GM19351 (cell line): Measurements from ENCODE around the gene PRPH2.
A peak's percentile ranks its signal among the peaks of the same experiment; 100 is the strongest.
"Not testable (repeated sequence)": the region's sequence is repeated elsewhere in the genome, so short reads cannot be mapped to it uniquely, and the experiment has no call there.

Source experiments
- ATAC-seq: cut with Tn5 transposase; IDR thresholded peaks from one replicate; pipeline ENCODE4 v1.9.1; 2021; ENCODE audit warnings: mild to moderate bottlenecking, moderate library complexity; ENCODE audit not compliant: unreplicated experiment

PRPH2 gene

GRCh38 chr6:42742116-42742894, 19.9 kb upstream of the PRPH2 start:
- ATAC-seq, result no peak

DNA sequence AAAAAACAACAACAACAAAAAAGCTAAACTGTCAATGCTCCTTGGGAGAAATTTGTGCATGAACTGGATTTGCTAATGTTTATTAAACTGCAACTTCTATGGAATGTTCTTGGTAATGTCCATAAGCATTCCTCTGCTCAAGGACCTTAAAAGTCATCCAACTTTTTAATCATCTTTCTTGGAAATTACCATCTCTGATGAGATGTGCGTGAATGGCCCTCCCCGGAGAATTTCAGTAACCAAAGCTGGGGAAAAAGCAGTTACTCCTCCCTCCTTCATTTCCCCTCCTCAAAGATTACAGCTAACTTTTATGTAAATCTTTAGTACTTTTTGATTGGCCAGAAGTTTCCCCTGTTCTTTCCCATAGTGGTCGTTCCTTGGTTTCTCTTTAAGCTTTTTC, 18.3 kb upstream of the PRPH2 start:
- ATAC-seq, result no peak

DNA sequence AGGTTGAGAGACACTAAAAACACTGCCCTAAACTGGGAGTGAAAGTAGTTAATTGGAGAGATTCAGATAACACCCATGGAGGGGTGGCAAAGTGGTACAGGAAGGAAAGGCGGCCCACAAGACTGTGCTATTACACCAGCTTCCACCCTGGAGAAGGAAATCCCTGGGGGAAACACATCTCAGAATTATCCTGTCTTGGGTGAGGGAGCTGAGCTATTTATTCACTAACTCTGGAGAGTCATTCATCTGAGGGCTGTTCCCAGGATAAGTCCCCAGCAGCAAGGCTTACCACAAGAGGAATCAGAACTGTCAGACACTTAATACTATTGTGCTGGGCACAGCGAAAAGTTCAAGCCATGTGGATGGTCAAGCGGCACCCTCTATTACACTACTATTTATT, 13.6 kb upstream of the PRPH2 start:
- no peak for ATAC-seq

- not testable (repeated sequence) for ATAC-seq
These were observed 11.6 kb upstream of the PRPH2 start for GRCh38 chr6:42733867-42734481.

GRCh38 chr6:42729731-42730130, 7.3 kb upstream of the PRPH2 start:
- ATAC-seq, result no peak

DNA sequence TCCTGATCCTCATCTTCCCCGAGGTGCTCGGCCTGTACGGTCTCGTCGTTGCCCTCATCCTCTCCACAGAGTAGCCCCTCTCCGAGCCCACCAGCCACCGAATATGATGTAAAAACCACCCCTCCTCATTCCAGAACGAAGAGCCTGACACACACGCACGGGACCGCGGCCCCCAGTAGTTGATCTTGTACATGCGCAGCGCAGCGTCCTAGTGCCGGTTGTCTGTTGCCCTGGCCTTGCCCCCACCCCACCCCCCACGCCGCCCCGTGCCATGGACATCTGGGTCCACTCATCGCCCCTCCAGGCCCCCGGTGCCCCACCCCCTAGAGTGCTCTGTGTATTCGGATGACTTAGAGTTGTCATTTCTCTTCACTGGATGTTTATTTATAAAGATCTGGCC, 5.2 kb upstream of the PRPH2 start:
- ATAC-seq, result no peak

DNA sequence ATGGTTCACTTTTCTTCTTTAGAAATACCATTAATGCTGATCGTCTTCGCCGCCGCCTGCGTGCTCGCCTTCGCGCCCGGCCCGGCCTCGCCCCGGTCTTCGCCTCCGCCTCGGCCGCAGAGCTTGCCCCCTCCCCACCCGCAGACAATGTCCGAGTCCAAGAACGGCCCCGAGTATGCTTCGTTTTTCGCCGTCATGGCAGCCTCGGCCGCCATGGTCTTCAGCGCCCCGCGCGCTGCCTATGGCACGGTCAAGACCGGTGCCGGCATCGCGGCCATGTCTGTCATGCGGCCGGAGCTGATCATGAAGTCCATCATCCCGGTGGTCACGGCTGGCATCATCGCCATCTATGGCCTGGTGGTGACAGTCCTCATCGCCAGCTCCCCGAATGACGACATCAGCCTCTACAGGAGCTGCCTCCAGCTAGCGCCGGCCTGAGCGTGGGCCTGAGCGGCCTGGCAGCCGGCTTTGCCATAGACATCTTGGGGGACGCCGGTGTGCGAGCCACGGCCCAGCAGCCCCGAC, 4.8 kb upstream of the PRPH2 start:
- no peak for ATAC-seq

DNA sequence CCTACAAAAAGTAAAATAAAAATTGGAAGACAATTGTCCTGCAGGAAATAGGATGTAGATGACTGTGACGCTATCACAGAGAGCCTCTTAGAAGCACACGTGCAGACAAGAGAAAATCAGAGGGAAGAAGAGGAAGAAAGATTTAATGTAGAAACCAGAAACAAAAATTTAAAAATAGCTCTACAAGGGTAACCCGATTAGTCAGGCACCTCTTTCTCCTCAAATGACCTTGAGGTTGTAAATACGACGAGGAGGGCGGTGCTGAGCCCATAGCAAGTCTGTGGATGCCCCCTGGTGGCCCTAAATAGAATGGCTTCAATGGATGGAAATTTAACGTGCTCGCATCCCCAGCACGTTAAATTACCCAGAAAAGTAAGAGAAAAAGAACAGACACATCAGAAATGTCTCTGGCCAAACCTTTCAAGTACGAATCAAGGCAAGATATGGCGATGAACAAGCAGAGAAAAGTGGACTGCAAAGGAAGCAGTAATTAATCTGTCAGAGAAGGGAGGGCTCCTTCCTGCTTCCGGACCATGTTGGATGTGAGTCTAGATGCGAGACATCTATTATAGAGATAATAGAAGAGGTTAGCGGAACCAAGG, 4.2 kb upstream of the PRPH2 start:
- peak; percentile 87 for ATAC-seq

- no peak for ATAC-seq
These were observed 3.6 kb upstream of the PRPH2 start for GRCh38 chr6:42726026-42726425.

DNA sequence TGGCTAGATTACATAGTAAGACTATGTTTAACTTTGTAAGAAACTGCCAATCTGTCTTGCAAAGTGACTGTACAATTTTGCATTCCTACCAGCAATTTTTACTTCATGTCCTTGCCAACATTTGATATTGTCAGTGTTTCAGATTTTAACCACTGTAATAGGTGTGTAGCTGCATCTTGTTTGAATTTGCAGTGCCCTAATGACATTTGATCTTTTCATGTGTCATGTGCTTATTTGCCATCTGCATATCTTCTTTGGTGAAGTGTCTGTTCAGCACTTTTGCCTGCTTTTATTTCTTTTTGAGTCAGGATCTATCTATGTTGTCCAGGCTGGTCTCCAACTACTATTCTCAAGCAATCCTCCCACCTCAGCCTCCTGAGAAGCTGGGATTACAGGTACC, 2.4 kb upstream of the PRPH2 start:
- no peak for ATAC-seq

DNA sequence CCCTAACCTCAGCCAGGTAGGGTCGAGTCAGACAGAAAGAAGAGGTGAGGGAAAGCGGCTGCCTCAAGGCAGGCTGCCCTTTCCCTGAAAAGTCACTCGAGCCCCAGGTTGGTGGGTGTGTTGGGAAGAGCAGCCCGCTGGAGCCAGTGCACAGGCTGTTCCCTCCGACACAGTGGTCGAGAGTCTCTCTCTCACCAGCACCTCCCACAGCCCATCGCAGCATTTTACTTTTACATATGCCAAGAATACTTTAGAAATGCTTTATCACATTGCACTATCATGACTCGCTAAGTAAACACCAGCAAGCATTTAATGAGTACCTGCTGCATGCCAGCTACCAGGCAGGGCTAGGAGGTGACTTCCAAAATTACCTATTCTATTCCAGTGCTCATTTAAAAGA, 1.7 kb downstream of the PRPH2 start:
- no peak for ATAC-seq

- ATAC-seq, result no peak
These were observed 6.5 kb downstream of the PRPH2 start for GRCh38 chr6:42715871-42716270.

GRCh38 chr6:42714098-42714761, 8.2 kb downstream of the PRPH2 start:
- ATAC-seq, result no peak

- no peak for ATAC-seq
These were observed 10.5 kb downstream of the PRPH2 start for GRCh38 chr6:42711930-42712329.

DNA sequence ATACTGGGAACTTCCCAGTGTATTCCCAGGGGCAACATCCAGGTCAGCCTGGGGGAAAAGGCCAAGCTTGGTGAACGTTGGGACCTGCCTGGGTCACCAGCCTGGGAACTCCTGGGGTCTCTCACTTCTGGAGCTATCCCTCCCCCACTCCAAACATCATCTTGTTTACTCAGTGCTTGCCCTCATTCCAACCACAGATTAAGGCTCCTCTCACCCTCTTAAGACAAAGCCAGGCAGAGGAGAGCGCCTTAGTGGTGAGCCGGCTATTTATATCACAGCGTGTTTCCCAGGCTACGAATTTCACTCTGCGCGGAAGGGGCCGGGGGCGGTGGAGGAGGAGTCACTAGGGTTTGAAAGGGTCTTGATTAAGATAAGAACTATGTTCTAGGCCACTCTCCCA, 12.1 kb downstream of the PRPH2 start:
- no peak for ATAC-seq

GRCh38 chr6:42709871-42710270, 12.5 kb downstream of the PRPH2 start:
- no peak for ATAC-seq

- no peak for ATAC-seq
These were observed 14.3 kb downstream of the PRPH2 start for GRCh38 chr6:42708096-42708495.

DNA sequence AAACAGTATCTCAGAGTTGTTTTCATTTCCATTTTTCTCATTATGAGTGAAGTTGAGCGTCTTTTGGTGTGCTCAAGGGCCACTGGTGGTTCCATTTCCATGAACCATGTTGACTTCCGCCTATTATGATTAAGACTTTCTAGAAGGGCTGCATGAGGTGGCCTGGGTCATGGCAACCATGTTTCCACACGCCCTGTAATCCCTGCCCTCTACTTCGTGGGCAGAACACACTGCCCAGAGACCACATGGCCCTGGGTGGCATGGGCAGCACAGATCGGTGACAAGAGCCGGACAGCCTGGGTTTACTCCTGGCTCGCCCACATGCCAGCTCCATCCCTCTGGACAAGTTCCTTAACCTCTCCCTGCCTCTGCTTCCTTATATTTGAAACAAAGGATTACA, 14.8 kb downstream of the PRPH2 start:
- no peak for ATAC-seq

- ATAC-seq, result no peak
These were observed 17.4 kb downstream of the PRPH2 start for GRCh38 chr6:42704937-42705374.

DNA sequence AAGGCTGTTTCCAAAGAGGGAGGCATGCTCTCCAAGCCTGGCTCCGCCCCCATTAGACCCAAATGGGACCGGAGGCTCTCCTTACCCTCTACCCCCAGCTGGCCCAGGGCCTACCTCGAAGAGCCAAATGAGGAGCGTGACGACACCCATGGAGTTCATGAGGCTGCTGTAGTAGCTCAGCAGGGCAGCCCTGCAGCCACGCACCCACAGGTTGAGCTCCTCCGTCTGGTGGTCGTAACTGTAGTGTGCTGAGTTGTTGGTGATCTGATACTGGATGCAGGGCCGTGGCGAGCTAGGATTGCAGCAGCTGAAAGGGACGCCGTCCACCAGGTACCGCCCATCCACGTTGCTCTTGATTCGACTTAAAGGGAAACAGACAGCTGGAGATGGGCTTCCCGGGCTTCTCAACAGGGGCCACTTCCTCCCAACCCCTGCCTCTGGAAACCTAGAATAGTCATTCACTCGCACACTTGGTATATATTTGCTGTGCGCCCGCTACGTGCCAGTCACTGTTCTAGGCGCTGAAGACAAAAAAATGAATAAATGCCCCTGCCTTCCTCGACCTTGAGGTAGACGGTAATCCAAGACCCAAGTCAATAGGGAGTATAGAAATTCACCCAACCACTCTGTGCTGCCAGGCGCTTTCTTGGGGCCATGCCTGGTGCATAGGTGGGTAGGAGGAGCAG, 18.0 kb downstream of the PRPH2 start:
- ATAC-seq, result no peak

DNA sequence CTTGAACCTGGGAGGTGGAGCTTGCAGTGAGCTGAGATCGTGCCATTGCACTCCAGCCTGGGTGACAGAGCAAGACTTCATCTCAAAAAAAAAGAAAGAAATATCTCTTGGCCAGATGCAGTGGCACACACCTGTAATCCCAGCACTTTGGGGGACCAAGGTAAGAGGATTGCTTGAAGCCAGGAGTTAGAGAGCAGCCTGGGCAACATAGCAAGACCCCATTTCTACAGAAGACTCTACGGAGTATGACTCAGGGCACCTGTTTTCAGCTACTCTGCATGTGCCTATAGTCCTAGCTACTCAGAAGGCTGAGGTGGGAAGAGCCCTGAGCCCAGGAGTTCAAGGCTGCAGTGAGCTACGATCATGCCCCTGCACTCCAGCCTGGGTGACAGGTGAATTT, 19.6 kb downstream of the PRPH2 start:
- ATAC-seq, result not testable (repeated sequence)
